ENCODE data around the gene FN3KRP.
"Not testable (repeated sequence)": the region's sequence is repeated elsewhere in the genome, so short reads cannot be mapped to it uniquely, and the experiment has no call there.

FN3KRP gene

GRCh38 chr17:82743344-82744219 is 27.1 kb downstream of the FN3KRP start:
- no peak for DNase-seq (ENCODE audit: low spot score)

DNA sequence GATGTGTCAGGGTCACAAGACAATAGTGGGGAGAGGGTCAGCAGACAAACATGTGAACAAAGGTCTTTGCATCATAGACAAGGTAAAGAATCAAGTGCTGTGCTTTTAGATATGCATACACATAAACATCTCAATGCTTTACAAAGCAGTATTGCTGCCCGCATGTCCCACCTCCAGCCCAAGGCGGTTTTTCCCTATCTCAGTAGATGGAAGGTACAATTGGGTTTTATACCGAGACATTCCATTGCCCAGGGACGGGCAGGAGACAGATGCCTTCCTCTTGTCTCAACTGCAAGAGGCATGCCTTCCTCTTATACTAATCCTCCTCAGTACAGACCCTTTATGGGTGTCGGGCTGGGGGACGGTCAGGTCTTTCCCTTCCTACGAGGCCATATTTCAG is 28.2 kb downstream of the FN3KRP start:
- not testable (repeated sequence) for DNase-seq (ENCODE audit: low spot score)

GRCh38 chr17:82745524-82745923 is 29.0 kb downstream of the FN3KRP start:
- no peak for DNase-seq (ENCODE audit: low spot score)

- no peak for DNase-seq (ENCODE audit: low spot score)
Observed at GRCh38 chr17:82748756-82749155, 32.2 kb downstream of the FN3KRP start.

- DNase-seq (ENCODE audit: low spot score): no peak
Observed at GRCh38 chr17:82750241-82750908, 33.9 kb downstream of the FN3KRP start.

- DNase-seq (ENCODE audit: low spot score): peak; percentile 53
Observed at GRCh38 chr17:82751171-82751570, 34.7 kb downstream of the FN3KRP start.

DNA sequence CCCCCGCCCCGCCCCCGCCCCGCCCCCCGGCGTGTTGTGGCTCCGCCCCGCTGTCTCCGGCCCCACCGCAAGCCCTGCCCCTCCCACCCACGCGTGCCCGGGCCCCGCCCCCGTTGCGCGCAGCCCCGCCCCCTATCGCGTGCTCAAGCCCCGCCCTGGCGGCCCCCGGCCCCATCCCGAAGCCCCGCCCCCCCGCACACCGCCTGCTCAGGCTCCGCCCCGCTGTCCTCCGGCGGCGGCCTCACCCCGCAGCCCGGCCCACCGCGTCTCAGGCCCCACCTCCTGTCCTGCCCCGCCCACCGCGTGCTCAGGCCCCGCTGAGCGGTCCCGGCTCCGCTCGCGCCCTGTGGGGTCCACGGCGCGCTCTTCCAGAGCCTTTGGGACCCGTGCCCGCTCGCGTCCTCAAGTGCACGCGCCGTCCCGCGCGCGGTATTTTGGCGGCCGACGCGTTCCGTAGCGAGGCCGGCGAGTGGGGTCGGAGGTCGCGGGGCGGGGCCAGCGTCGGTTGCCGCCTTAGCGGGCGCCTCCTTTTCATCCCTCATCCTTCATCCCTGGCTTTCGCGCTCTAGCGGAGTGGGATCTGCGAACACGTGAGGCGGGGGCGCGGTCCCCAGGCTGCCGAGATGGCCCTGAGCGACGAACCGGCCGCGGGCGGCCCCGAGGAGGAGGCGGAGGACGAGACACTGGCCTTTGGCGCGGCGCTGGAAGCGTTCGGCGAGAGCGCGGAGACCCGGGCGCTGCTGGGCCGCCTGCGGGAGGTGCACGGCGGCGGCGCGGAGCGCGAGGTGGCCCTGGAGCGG is 35.3 kb downstream of the FN3KRP start, which contains the start of gene TBCD:
TSS of gene TBCD (plus strand) at position 495 of the 800 bp plus-strand sequence. CDS start at position 624, 129 bp downstream.
- DNase-seq (ENCODE audit: low spot score): peak; percentile 92

DNA sequence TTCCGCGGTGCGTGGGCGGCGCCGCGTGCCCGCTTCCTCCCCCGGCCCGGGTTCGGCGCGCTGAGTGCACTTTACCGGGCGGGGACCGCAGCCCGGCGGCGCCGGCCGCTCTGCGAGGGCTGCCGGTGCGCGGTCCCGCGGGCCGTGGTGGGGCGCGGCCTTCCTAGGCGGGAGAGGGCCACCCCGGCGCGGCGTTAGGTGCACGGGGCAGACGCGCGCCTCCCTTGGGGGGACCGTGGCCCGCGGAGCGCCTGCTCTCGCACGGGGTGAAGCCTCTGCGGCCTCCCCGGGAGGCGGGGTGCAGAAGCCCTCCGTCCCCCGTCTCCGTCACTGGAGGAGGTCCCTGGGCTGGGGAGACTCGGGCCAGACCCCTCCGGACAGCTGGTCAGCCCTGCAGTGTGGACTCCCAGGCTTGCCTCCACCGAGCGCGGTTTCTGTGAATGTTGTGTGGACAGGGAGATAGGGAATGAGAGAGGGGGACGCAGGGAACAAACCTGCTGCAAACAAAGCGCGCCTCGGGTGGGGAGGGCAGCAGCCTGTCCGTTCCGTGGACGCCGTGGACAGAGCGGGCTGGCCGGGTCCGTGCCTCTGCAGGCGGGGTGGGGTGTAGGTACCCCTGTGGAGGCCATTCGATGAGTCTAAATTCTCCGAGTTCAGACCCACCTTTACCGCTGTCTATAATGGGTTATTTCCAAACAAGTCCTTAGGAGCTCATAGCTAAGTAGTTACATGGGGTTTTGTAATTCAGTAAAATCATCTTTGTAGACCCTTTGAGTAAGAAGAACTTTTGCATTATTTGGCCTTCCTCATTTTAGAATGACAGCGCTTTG is 36.1 kb downstream of the FN3KRP start:
- peak; percentile 42 for DNase-seq (ENCODE audit: low spot score)

GRCh38 chr17:82753201-82753464 is 36.6 kb downstream of the FN3KRP start:
- DNase-seq (ENCODE audit: low spot score): no peak

- no peak for DNase-seq (ENCODE audit: low spot score)
Observed at GRCh38 chr17:82754297-82755208, 38.0 kb downstream of the FN3KRP start.

DNA sequence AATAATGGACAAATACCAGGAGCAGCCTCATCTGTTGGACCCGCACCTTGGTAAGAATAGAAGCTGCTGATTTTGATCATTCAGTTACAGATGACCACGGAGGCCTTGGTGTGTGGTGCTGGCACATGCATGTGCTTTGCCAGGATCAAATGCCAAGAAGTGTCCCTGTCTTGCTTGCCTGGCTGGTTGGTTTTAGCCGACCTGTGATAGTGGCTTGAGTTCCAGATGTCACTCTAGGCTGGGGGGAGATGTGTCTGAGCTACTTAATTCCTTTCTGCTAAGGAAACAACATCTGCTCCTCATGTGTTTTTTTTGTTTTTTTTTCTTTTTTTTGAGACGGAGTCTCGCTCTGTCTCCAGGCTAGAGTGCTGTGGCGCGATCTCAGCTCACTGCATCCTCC is 39.7 kb downstream of the FN3KRP start:
- DNase-seq (ENCODE audit: low spot score): no peak

DNA sequence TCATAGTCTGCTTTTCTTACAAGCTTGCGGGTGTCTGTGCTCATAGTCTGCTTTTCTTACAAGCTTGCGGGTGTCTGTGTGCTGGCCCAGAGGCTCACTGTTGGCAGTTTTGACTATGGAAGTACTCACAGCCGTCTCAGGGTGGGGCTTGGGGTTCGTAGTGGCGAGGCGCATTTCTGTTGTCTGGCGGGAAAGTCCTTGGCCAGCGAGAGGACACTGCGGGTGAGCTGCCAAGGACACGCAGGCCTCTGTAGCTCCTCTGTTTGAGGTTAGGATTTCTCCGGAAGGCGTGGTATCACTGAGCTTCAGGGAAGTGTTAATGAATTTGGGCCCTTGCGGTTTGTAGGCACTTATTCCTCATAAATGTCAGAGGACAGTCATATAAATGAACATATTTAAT is 48.9 kb downstream of the FN3KRP start:
- DNase-seq (ENCODE audit: low spot score): no peak

DNA sequence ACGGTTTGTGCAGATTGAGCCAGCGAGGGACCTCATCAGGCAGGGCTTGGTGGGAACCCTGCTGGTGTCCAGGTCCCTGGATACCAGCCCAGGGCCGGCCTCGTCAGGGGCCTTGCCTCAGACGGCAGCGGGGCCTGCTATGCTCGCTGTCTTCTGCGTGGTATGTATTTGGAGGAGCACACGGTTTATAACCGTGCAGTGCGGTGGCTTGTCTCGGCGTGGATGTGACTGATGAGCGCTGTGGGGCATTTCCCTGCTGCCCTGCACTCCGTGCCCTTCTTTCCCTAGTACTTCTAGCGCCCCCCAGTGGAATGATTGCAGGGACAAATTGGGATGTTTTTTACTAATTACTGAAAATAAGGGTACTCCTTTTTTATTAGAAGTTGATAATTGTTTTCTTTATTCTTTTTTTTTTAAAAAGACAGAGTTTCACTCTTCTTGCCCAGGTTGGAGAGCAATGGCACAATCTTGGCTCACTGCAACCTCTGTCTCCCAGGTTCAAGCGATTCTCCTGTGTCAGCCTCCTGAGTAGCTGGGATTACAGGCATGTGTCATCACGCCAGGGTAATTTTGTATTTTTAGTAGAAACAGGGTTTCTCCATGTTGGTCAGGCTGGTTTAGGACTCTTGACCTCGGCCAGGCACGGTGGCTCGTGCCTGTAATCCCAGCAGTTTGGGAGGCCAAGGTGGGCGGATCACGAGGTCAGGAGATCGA is 50.7 kb downstream of the FN3KRP start:
- DNase-seq (ENCODE audit: low spot score): no peak

GRCh38 chr17:82769041-82769440 is 52.5 kb downstream of the FN3KRP start:
- no peak for DNase-seq (ENCODE audit: low spot score)

GRCh38 chr17:82772026-82772425 is 55.5 kb downstream of the FN3KRP start:
- DNase-seq (ENCODE audit: low spot score): no peak

GRCh38 chr17:82774456-82774855 is 58.0 kb downstream of the FN3KRP start:
- DNase-seq (ENCODE audit: low spot score): not testable (repeated sequence)

DNA sequence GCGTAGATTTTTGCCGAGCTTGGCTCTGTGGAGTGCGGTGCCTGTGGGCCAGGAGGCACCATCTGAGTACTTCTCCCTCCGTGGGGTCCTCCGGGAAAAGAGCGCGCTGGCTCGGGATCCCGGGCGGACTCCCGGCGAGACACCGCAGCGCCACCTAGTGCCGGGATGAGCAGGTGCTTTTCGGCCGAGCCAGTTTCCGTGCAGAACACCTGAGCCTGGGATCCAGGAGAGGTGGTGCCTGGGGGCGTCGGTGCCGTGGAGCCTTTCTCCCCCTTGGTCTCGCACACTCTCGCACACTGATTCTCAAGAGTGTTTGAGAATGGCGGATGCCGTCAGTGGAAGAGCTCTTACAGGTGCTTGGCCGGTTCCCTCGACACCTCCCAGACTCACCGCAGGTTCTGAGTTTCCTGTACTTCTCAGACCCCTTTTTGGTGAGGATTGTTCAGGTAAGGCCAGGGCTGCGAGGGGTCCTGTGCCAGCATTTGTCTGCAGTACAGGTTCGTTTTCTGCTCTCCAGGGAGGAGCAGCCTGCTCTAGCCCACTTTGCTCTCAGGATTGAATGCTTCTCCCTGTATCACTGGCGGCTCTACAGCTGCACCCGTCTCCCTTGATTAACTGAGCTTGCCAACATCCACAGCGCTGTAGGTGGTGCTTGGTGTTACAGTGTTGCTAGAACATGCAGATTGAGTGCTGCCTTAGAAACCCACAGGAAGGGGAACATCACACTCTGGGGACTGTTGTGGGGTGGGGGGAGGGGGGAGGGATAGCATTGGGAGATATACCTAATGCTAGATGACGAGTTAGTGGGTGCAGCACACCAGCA is 58.7 kb downstream of the FN3KRP start:
- peak; percentile 68 for DNase-seq (ENCODE audit: low spot score)

DNA sequence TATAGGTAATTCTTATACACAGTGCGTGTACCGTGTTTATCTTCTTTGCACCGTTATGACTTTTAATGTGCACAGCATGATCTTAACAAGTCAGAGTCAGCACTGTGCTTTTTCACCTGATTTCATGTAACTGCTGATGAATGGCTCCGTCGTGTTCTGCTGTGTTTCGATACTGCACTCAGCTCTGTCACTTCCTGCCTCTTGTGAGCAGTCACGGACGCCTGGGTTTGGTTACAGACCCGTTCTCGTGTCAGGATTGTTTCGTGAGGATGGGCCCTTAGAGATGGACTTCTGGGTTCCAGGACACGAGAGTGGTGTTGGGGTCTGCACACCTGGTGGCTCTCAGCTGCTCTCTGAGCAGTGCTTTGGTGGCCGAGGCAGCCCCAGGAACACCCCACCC is 59.9 kb downstream of the FN3KRP start:
- no peak for DNase-seq (ENCODE audit: low spot score)

All from SK-N-DZ (cell line).